Neutrophil (primary cell): ENCODE results near the gene RIMKLB.

Experiments used
- H3K27ac ChIP-seq: fragments of 200-600 bp; sonication (generic); 2 replicates; pipeline ENCODE4 v1.5.1; 2016; ENCODE audit warnings: mild to moderate bottlenecking, moderate library complexity
- H3K27me3 ChIP-seq: fragments of 200-600 bp; sonication (generic); 2 replicates; pipeline ENCODE4 v1.6.0; 2016; ENCODE audit warnings: mild to moderate bottlenecking
- H3K36me3 ChIP-seq: fragments of 200-600 bp; sonication (generic); 2 replicates; pipeline ENCODE4 v1.5.1; 2017
- H3K4me1 ChIP-seq, 2 experiments: fragments of 200-600 bp in 1 of 2; sonication (generic) in 1 of 2; 1 replicate in 1 of 2; 2 replicates in 1 of 2; pipeline versions ENCODE4 v1.5.1 to v1.6.1; 2013 to 2016; ENCODE audit warnings: low read depth in 1 of 2, low read length in 1 of 2, mild to moderate bottlenecking in 1 of 2, moderate library complexity in 1 of 2; ENCODE audit not compliant: control insufficient read depth in 1 of 2, insufficient read depth in 1 of 2
- H3K4me3 ChIP-seq, 2 experiments: fragments of 200-600 bp in 1 of 2; sonication (generic) in 1 of 2; 1 replicate in 1 of 2; 2 replicates in 1 of 2; pipeline ENCODE4 v1.5.1; 2013 to 2016; ENCODE audit warnings: low read depth in 1 of 2, low read length in 1 of 2, mild to moderate bottlenecking in 1 of 2, moderate library complexity in 1 of 2
- H3K9me3 ChIP-seq: fragments of 200-600 bp; sonication (generic); 2 replicates; pipeline ENCODE4 v1.5.1; 2016
- CTCF ChIP-seq: fragments of 200-600 bp; sonication (generic); IDR thresholded peaks from 2 replicates; pipeline ENCODE4 v1.5.1; 2016; ENCODE audit warnings: antibody characterized with exemption

RIMKLB gene

GRCh38 chr12:8823565-8824300, 125.9 kb downstream of the RIMKLB start:
- Histone ChIP-seq H3K9me3 (no peaks in the 10 kb centered on the region), H3K4me3 (no peak overlapping the region), H3K27ac (no peak overlapping the region), H3K4me1 (peaks cover 20 to 31% of the 10 kb centered on the region in 2 experiments), H3K36me3 (no peaks in the 10 kb centered on the region), H3K27me3 (no peaks in the 10 kb centered on the region)
- no peak for TF ChIP-seq CTCF

- Histone ChIP-seq H3K4me3 (no peak overlapping the region), H3K36me3 (no peaks in the 10 kb centered on the region), H3K9me3 (no peaks in the 10 kb centered on the region), H3K4me1 (peaks cover 10 to 24% of the 10 kb centered on the region in 2 experiments), H3K27ac (no peak overlapping the region), H3K27me3 (no peaks in the 10 kb centered on the region)
- TF ChIP-seq CTCF, result no peak
Observed at GRCh38 chr12:8827551-8828256, 129.9 kb downstream of the RIMKLB start.

- no peak for TF ChIP-seq CTCF
- H3K4me3 ChIP-seq, result no peak overlapping the region
- H3K27me3 ChIP-seq, result no peaks in the 10 kb centered on the region
- no peak overlapping the region for H3K27ac ChIP-seq
- H3K9me3 ChIP-seq, result no peaks in the 10 kb centered on the region
- H3K36me3 ChIP-seq, result no peaks in the 10 kb centered on the region
- H3K4me1 ChIP-seq, result peaks cover 10 to 17% of the 10 kb centered on the region in 2 experiments
Observed at GRCh38 chr12:8828257-8829124, 130.7 kb downstream of the RIMKLB start.

- no peak for TF ChIP-seq CTCF
- Histone ChIP-seq H3K4me3 (no peak overlapping the region), H3K36me3 (no peaks in the 10 kb centered on the region), H3K9me3 (no peaks in the 10 kb centered on the region), H3K27me3 (no peaks in the 10 kb centered on the region), H3K4me1 (peaks cover 10 to 15% of the 10 kb centered on the region in 2 experiments), H3K27ac (no peak overlapping the region)
Observed at GRCh38 chr12:8829125-8829518, 131.3 kb downstream of the RIMKLB start.

- TF ChIP-seq CTCF, result no peak
- H3K27me3 ChIP-seq, result no peaks in the 10 kb centered on the region
- no peak overlapping the region for H3K4me3 ChIP-seq
- no peaks in the 10 kb centered on the region for H3K36me3 ChIP-seq
- no peaks in the 10 kb centered on the region for H3K9me3 ChIP-seq
- H3K4me1 ChIP-seq, result peaks cover 10 to 15% of the 10 kb centered on the region in 2 experiments
- H3K27ac ChIP-seq, result no peak overlapping the region
Observed at GRCh38 chr12:8829621-8830020, 131.8 kb downstream of the RIMKLB start.
